Stimulated activated CD8-positive, alpha-beta memory T cell treated with anti-CD3 and anti-CD28 coated beads, Interleukin-7, amount 100 ng/mL, for 4 hours (primary cell): ENCODE data around the gene CD48.
"Not testable (repeated sequence)": the region's sequence is repeated elsewhere in the genome, so short reads cannot be mapped to it uniquely, and the experiment has no call there.

Experiments
- DNase-seq, 2 donors: peaks; one replicate each; pipeline ENCODE4 v3.0.0-alpha.2; 2020; ENCODE audit warnings: low read depth in 2 of 2

CD48 gene

DNA sequence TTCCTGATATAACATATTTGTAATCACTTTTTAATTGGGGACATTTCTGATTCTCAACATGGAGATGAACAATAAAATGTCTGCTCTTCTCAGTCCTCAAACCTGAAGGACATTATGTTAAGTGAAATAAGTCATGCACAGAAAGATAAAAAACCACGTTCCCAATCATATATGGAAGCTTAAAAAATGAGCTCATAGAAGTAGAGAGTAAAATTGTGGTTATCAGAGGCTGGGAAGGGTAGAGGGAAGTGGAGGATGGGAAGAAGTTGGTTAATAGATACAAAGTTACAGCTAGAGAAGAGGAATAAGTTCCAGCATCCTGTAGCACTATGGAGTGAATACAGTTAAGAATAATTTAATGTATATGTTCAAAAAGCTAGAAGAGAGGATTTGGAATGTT, 1.5 kb upstream of the CD48 start:
- DNase-seq: no peak

GRCh38 chr1:160712525-160713080, 981 bp upstream of the CD48 start:
- DNase-seq: not testable (repeated sequence)

DNA sequence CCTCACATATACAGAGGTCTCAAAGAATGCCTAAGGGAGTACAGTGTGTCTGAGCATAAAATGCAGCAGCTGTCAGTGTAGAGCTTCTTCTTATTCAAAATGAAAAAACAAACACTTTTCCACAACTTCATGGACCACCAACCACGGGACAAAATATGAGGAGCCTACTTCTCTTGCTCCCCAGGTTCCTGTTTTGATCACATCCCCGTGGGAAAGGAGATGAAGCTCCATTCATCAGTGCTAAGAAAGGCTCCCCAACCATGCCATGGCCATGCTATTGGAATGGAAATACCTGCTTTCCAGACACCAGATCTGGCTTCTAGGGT, 383 bp downstream of the CD48 start:
- no peak for DNase-seq

DNA sequence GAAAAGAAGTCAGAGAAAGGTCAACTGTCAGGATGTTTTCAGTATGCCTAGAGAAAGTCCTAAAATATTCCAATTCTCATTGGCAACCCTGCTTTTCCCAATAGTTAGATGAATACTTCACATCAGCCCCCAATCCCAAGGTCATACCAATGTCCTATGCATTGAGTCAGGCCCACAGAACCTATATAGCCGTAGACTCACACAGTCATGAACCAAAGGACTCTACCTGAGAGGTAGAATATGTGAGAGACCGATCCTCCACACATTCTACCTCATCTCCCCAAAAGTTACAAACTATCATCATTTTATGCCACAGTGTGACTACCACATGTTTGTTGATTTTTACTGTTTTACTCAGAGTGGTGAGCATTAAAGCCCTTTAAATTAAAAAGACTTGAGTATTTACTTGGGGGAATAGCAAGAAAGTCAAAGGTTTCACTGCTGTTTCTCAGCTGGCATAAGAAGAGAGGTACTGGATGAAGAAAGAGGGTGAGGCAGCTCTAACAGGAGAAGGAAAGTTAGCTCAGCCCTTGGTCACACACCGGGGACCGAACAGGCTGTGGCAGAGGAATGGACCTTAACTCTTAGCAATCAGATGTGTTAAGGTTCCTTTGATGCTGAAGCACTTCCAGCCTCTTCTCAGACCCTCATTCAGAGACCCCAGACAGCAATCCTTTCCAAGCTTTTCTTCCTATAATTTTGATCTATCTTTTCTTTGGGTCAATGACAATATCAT, 937 bp downstream of the CD48 start:
- DNase-seq: no peak

DNA sequence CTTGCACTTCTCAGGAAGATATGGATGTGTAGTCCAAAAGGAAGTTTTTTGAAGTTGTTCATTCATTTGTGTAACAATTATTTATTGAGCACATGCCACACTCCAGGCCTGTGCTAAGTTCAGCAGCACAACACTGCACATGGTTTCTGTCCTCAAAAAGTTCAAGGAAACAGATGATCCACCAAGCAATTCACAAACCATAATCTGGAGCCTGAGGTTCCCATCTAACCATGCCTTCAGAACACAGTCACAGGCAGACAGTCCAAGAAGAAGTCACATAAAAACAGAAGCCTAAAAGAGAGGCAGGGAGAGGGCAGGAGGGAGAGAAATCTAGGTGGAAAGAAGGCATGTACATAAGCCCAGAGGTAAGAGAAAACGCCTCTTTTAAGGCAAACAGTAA, 1.9 kb downstream of the CD48 start:
- DNase-seq: no peak

DNA sequence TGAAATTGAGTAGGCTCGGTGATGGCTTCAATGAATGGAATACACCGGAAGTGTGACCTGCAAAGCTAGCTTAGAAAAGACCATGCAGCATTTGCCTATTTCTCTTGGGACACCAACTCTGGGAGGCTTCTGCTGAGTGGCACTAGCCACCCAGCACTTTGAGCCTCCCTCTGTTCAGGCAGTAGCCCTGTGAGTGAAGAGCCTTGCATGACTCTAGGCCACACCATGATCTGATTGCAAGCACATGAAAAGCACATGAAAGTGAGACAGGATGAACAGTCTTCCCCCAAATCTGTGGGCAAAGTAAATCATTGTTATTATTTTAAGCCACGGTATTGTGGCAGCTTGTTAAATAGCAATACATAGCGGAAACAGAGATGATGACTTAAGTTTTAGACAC, 2.8 kb downstream of the CD48 start:
- no peak for DNase-seq

DNA sequence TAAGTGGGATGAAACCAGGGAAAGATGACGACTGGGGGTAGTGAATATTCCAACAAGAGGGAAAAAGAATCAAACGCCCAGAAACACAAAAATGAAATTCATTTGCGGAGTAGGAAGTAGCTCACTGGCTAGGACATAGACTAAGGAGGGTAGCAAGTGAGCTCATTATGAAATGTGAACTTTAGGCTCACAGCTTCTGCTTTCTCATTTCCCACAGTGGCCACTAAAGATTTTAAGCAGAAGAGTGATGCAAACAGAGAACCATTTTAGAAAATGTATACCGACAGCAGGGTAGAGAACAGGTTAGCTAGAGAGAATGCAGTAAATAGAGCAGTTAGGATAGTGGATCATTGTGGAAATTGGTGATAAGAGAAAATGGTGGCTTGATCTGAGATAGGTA, 3.5 kb downstream of the CD48 start:
- no peak for DNase-seq

DNA sequence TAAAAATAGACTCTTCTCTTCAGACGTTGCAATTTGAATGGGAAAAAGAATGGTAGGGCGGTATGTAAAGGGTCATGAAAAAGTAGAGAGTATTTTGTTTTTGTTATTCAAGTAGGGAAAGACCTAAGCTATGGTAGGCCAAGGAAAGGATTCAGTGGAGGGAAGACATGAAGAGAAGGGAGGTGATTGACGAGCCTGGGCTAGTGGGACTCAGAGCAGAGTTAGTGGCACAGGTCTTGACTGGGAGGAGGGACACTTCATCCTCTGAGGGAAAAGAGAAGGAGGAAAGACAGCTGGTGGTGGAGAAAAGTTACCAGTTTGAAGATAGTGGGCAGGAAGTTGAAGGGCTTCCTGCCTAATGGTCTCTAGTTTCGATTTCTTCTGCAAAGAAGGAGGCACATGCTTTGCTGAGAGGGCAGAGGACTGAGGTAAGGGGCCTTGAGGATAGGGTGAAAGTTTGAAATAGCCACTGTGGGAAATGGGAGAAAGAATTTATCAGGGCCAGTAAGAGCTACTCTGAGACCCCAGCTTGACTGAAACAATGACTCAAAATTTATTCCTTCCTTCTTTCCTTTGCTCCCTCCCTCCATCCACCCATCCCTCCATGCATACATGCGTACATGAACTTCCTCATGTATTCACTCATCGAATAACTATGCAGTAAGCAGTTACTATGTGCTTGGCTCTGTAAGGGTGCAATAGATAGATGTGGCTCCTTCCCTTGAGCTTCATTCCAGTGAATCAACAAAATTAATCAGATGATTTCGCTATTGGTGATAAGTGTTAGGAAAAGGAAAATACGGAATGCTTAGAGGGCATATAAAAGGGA, 4.2 kb downstream of the CD48 start:
- DNase-seq: no peak

DNA sequence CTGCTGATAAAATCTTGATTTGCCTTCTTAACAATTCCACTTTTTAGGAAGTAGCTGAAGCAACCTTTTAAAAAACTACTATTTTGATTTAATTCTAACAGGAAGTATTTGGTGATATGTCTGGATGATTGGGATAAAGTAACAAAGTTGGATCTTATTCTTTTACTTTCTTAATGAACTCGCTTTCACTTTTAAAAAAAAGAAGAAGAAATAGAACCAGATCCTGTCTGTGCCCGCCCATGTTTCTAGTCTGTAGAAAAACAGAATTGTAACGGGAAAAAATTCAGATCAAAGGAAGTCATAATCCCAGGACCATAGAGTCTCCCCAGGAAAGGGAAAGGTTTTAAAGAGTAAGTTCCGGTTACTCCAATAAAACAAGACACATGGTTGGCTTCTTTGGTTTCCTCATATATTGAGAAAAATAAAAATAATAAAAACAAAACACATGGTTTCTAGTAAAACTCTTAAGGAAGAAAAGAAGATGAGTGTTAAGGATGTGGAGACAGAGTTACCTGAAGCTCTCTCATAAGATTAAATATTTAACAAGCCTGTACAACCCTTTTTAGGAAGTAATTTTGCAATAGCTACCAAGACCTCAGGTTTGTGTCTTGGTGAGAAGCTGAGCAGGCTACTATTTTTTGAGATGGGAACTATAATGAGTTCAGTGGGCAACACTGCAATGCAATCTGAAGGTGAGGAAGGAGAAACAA, 4.9 kb downstream of the CD48 start:
- DNase-seq: no peak

DNA sequence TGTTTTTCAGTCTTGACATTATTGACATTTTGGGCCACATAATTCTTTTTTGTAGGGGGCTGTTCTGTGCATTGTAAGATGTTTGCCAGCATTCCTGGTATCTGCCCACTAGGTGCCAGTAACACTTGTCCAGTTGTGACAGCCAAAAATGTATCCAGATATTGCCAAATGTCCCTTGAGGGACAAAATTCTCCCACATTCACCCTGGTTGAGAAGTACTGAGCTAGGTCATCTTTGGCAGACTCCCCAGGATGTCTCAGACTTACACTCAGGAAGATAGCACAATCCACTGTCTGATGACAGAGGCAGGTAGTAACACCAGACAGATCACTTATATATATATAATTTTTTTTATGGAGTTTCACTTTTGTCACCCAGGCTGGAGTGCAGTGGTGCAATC, 5.9 kb downstream of the CD48 start:
- DNase-seq: no peak

GRCh38 chr1:160705212-160705621, 6.4 kb downstream of the CD48 start:
- DNase-seq: not testable (repeated sequence)

DNA sequence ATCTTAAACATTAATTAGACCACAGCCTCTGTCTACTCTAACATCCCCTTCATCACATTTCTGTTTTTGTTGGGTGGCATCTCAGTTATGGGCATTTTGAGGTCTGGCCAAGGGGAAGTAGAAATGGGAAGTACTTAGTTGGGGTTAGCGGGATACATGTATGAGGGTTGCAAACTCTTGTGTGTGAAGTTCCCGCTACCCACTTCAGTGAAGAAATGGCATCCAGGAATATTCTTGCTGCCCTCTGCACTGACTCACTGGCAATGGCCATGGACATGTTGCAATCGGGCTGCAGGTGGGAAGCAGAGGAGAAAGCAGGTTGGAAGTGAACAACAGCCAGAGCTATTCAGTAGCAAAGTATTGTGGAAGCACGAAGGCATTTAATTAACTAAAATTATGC, 7.4 kb downstream of the CD48 start:
- no peak for DNase-seq

GRCh38 chr1:160702100-160702499, 9.5 kb downstream of the CD48 start:
- DNase-seq: no peak

DNA sequence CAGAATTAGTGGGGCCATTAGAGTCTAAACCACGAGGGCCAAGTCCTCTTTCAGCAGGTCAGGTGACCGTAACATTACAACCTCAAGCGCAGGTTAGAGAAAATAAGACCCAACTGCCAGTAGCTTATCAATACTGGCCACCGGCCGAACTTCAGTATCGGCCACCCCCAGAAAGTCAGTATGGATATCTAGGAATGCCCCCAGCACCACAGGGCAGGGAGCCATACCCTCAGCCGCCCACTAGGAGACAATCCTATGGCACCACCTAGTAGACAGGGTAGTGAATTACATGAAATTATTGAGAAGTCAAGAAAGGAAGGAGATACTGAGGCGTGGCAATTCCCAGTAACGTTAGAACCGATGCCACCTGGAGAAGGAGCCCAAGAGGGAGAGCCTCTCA, 19.2 kb downstream of the CD48 start:
- DNase-seq: not testable (repeated sequence)

GRCh38 chr1:160685266-160685665, 26.4 kb downstream of the CD48 start:
- no peak for DNase-seq

DNA sequence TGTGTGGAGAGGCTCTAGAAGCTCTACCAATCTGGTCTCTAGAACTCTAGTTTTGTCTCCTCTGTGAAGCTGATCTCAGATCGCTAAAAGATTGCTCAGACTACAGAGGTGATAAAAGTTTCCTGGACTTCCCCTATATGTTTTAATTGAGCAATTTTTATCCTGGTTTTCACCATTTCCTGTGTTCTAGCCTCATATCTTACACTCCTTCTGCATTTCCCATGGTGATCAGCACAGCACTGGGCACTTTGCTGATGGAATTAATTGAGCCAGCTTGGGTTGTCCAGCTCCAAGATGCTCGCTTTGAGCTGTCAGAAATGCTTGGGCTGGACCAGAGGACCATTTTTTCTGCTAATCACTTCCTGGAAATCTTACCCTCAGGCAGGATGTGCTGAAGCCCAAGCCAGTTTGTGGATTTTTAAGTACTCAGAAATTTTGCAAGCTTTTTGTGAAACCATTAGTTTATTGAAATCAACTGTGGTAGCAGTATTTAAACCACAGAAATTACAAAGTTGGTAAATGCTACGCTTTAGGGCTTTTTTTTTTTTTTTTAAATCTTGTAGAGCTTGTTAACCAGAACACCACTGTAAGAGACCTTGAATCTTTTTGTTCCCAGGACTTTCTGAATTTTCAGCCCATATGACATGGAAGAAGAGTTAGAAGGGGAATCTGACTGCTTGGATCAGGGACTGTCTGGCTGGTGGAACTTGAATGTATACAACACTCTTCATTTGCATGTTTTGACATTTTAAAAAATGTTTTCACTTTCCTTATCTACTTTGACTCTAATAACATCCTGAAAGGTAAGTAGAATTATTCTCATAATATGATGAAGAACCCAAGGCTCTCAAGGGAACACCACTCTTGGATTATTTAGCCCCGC, 28.4 kb downstream of the CD48 start:
- DNase-seq: no peak

GRCh38 chr1:160681891-160682140, 29.8 kb downstream of the CD48 start:
- DNase-seq: no peak

DNA sequence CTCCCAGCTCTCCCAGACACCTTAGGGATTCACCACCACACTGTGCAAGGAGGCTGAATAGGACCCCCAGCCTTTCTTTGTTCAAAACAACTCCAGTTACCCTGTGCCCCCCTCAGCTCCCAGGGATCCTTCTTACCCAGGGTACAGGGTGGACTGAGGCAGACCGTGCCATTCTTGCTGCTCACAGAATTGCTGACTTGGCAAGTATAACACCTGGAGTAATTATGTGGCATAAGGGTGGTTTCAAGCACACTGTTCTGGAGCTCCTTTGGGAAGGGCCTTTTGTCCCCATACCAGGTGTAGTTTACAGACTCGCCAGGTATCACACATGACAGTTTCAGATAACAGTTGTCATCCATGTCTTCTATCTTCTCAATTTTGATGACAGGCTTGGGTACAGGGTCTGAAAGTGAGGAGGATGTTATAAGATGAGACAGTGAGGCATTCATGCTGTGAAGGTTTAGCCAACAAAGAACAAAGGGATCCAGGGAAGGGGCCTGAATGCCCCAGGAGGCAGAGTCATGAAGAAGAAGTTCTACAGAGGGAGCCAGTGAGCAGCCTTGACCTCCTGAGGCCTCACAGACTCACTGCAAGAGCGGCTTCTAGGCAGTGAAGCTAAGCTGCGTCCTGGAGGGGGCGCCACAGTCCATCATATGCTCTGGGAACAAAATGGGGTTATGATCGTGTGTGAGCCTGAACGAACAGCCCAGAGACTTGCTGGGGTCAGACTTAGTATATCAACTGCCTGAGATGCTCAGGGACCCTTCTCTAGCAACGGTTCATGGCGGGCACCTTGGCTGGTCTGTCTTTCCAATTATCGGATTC, 30.3 kb downstream of the CD48 start:
- DNase-seq: peak; percentile 69 to 74

DNA sequence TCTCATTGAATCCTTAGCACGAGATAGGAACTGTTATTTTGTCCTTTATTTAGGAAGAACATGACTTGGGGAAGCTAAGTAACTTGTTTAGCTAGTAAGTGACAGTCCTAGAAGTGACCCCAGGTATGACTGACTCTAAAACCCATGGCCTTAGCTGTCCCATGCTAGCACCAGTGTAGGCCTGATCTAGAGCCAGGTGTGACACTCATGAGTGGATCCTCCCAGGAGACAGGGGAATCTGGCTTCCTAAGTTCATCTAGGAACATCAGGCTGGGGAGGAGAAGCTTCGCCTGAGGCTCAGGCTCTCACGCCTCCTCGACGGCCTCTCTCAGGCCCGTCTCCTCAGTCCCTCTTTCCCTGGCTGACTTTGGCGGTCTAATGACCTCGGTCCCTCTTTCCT, 31.2 kb downstream of the CD48 start:
- DNase-seq: no peak

GRCh38 chr1:160679893-160680292, 31.7 kb downstream of the CD48 start:
- DNase-seq: no peak
